Measurements from ENCODE around the gene FAM83E.

The FAM83E gene

DNA sequence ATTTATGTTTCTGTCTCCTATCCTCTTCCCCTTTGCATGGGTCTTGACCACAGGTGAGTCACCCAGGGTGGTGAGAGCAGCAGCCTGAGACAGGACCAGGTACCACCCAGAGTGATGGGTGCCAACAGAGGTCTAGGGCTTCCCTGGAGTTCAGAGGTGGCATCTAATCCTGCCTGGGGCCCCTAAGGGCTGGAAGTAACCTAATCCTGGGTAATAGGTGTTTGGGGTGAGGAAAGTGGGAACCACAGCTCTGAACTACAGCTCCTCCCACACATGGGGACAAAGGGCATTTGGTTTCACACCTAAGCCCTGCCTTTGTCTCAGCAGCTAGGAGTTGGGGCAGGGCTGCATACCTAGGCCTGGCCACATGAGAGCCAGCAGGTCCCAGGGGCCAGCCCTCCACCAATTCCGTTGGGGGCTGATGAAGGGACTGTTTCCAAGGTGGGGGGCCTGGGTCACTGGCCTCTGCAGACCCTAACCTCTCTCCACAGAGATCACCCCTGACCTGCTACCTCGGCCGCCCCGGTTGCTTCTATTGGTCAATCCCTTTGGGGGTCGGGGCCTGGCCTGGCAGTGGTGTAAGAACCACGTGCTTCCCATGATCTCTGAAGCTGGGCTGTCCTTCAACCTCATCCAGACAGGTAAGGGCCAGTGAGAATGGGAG lies 12.5 kb upstream of the FAM83E start:
- FAIRE-seq (no peak), DNase-seq (ENCODE audit: insufficient read length, low spot score) (no peak)
- no peak for TF ChIP-seq CTCF (IDR thresholded peaks at IDR 0.05; ENCODE audit: insufficient read depth, missing control alignments)

- FAIRE-seq: no peak
- DNase-seq (ENCODE audit: insufficient read length, low spot score): no peak
- no peak for TF ChIP-seq CTCF (IDR thresholded peaks at IDR 0.05; ENCODE audit: insufficient read depth, missing control alignments)
Measured at GRCh38 chr19:48625891-48626327, 11.0 kb upstream of the FAM83E start.

GRCh38 chr19:48624791-48625723 lies 10.2 kb upstream of the FAM83E start:
- no peak for FAIRE-seq
- TF ChIP-seq CTCF (IDR thresholded peaks at IDR 0.05; ENCODE audit: insufficient read depth, missing control alignments): no peak

GRCh38 chr19:48624067-48624594 lies 9.3 kb upstream of the FAM83E start:
- no peak for TF ChIP-seq CTCF (IDR thresholded peaks at IDR 0.05; ENCODE audit: insufficient read depth, missing control alignments)
- FAIRE-seq (no peak), DNase-seq (ENCODE audit: insufficient read length, low spot score) (peak; percentile 96)

More at GRCh38 chr19:48624791-48625723, 10.2 kb upstream of the FAM83E start:
- DNase-seq (ENCODE audit: insufficient read length, low spot score): no peak

DNA sequence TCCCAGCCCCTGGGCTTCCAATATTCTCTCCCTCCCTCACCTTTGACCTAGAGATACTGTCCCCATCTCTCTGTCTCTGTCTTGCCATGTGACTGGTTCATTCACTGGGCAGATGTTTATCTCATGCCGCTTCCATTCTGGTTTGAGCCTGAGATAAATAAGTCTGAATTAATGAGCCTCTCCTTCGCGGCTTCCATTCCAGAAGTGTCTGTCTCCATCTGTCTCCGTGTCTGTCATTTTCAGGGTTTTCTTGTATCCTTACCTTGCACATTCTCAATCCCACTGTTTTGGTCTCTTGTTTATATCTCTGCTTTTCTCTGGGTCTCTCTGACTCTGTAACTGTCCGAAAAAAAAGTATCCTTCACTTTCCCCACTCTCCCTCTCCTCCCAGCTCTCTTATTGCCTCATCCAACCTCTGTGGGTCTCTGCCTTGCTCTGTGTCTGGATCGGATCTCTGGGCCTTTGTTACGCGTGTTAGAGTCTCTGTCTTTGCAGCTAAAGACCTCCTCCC lies 8.7 kb upstream of the FAM83E start:
- DNase-seq (ENCODE audit: insufficient read length, low spot score): no peak
- TF ChIP-seq CTCF (IDR thresholded peaks at IDR 0.05; ENCODE audit: insufficient read depth, missing control alignments): no peak
- FAIRE-seq: no peak

- FAIRE-seq (no peak), DNase-seq (ENCODE audit: insufficient read length, low spot score) (no peak)
- no peak for TF ChIP-seq CTCF (IDR thresholded peaks at IDR 0.05; ENCODE audit: insufficient read depth, missing control alignments)
Measured at GRCh38 chr19:48619692-48620585, 5.1 kb upstream of the FAM83E start.

All from D721Med (cell line).